GM19193 (cell line): Measurements from ENCODE around the gene KRI1.
A peak's percentile ranks its signal among the peaks of the same experiment; 100 is the strongest.

Experiments used
- POLR2A ChIP-seq: IDR thresholded peaks from 4 replicates; pipeline ENCODE4 v1.6.1; 2011; ENCODE audit not compliant: insufficient read depth, insufficient read length; ENCODE audit errors: extremely low read depth

KRI1 gene

DNA sequence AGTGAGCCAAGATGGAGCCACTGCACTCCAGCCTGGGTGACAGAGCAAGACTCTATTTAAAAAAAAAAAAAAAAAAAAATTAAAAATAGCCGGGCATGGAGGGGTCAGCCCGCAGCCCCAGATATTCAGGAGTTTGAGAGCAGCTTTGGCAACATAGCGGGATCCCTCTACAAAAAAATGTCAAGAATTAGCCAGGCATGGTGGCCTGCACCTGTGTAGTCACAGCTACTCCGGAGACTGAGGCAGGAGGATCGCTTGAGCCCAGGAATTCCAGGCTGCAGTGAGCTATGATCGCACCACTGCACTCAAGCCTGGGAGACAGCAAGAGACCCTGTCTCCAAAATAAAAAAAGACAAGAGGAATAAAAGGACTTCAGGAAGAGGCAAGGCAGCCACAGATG is 20.6 kb upstream of the KRI1 start:
- TF ChIP-seq POLR2A = no peak

DNA sequence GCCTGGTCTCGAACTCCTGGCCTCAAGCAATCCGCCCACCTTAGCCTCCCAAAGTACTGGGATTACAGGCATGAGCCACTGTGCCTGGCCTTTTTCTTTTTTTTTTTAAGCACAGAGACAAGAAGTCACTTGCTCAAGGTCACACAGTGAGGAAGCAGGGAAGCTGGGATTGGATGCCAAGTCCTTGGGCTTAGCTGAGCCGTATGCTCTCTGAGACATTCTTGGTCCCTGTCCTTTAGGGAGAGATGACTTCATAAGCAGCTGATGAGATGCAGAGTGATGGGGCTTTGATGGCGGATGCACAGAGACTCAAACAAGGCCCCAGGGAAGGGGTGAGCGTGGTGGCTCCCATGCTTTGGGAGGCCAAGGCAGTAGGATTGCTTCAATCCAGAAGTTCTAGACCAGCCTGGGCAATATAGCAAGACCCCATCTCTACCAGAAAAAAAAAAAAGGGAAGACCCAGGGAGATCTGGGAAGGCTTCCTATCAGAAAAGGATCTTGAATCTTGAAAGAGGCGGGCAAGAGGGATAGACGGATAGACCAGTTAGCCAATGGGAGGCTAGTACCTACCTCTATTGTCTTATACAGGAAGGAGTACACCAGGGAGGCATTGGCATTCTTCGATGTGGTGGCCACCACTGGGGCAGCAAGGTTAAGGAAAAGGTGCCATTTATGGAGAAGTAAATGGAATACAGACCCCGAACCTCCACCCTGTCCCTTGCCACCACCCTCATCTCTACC is 17.4 kb upstream of the KRI1 start:
- TF ChIP-seq POLR2A = no peak

- TF ChIP-seq POLR2A = no peak
These were observed 16.3 kb upstream of the KRI1 start for GRCh38 chr19:10582091-10582490.

GRCh38 chr19:10580979-10581631 is 15.3 kb upstream of the KRI1 start:
- no peak for TF ChIP-seq POLR2A

GRCh38 chr19:10577951-10578350 is 12.1 kb upstream of the KRI1 start:
- TF ChIP-seq POLR2A = no peak

DNA sequence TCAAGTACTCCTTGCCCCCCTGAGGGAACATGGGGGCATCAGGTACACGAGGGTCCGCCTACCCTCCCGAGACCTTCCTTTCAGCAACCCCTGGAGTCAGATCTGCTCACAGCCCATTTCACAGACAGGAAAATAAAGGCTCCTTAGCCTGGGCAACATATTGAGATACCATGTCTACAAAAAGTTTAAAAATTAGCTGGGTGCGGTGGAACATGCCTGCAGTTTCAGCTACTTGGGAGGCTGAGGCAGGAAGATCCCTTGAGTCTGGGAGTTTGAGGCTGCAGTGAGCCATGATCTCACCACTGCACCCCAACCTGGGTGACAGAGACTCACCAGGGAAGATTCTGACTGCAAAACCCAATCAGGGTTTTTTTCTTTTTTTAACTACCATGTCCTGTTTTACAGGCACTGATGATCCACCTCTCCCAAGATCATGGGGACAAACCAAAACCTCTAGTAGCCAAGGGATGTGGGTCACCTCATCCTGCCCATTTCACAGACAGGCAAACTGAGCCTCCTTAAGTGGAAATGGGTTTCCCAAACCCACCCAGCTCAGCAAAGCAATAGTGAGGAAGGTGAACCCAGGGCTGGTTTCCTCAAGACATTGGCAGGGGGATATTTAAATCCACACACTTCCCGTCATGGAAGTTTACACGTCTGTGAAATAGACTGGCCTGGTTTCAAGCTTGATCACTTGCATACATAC is 9.4 kb upstream of the KRI1 start:
- no peak for TF ChIP-seq POLR2A

GRCh38 chr19:10574462-10574861 is 8.7 kb upstream of the KRI1 start:
- TF ChIP-seq POLR2A = no peak

- peak; percentile 62 for TF ChIP-seq POLR2A
These were observed 3.2 kb upstream of the KRI1 start, which contains the start of gene CDKN2D for GRCh38 chr19:10568826-10569651. TSS of gene CDKN2D (minus strand) at chr19:10568979. CDS start at chr19:10568653, 326 bp downstream.

DNA sequence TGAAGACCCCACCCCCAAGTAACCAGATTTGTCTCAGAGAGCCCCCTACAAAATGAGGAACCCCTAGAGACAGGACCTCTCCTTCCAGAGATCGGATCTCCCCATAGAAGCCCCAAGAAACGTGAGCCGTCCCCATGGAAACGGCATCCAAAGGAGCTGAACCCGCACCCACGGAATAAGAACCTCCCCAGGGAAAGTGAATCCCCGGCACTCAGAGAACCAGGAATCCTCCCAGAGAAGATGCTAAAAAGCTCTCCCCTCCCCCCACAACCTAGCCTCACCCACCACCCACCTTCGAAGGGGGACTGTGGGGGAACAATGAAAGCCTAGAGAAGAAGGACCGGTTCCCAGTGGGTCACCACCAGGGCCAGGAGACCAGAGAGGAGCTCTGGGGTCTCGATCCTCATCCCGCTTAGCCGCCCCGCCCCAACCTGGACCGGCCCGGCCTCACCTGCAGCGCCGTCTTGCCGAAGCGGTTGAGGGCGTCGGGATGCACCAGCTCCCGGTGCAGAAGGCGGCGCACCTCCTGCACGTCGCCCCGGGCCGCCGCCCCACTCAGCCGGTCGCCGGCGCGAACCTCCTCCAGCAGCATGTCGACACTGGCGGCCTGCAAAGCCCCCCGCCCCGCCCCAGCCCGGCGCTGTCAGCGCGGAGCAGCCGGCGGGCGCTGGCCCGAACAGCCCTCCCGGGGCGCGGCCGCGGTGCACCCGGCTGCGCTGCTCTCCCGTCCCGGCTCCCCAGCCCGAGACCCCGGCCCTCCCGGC is 2.4 kb upstream of the KRI1 start:
- no peak for TF ChIP-seq POLR2A

DNA sequence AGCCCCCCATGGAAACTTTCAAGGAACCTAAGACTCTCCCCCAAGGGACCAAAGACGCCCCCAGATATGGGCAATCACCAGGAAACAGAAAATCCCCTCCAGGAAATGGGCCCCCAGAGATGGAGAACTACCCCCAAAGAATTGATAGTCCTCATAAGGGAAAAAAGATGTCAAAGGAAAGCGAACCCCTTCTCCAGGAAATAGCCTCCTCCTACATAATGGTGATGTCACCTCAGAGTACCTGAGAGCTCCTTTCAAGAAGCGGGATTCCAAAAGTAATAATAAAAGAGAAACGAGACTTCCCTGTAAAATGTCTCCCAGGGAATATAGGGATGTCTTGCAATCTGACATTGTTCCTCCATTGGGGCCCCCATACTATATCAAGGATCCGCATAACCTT is 1.8 kb upstream of the KRI1 start:
- TF ChIP-seq POLR2A = no peak

- peak; percentile 46 for TF ChIP-seq POLR2A
These were observed 1.0 kb upstream of the KRI1 start for GRCh38 chr19:10566658-10567410.

DNA sequence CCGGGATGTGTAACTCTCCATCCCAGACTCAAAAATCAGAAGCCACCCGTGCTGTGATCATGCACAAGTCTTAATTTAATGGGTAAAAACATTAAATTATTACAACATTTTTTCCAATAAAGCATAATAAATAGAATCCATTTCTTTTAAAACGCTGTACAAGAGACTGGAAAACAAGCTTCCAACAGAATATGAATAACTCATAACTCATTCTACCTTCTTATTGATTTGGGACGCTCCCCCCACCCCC is 523 bp upstream of the KRI1 start:
- TF ChIP-seq POLR2A = no peak

- no peak for TF ChIP-seq POLR2A
These were observed 713 bp downstream of the KRI1 start for GRCh38 chr19:10565028-10565566.

- TF ChIP-seq POLR2A = no peak
These were observed 3.2 kb downstream of the KRI1 start for GRCh38 chr19:10562609-10563008.

- TF ChIP-seq POLR2A = no peak
These were observed 5.7 kb downstream of the KRI1 start for GRCh38 chr19:10560154-10560553.
